Vagina (tissue), 2 donors: ENCODE measurements around the gene CPT2. TPM values are rescaled to one million over a fixed set of nuclear protein-coding genes. Genes with fewer than 3 reads are reported as not detected.

Source experiments
- DNase-seq, 2 donors: peaks; one replicate each; pipeline ENCODE4 v3.0.0-alpha.2; 2017; ENCODE audit errors: extremely low spot score in 2 of 2
- H3K27ac ChIP-seq: fragments of 200-600 bp; sonication (generic); one replicate; pipeline ENCODE4 v1.5.1; 2019
- H3K27me3 ChIP-seq: fragments of 200-600 bp; sonication (generic); one replicate; pipeline ENCODE4 v1.5.1; 2019
- H3K36me3 ChIP-seq, 2 donors: fragments of 200-600 bp; sonication (generic); one replicate each; pipeline ENCODE4 v1.5.1; 2017 to 2019
- H3K4me1 ChIP-seq: fragments of 200-600 bp; sonication (generic); one replicate; pipeline ENCODE4 v1.5.1; 2019
- H3K4me3 ChIP-seq, 2 donors: fragments of 200-600 bp; sonication (generic); 1 replicate in 1 of 2; 2 replicates in 1 of 2; pipeline ENCODE4 v1.5.1; 2016 to 2019
- H3K9me3 ChIP-seq: fragments of 200-600 bp; sonication (generic); one replicate; pipeline ENCODE4 v1.5.1; 2019
- POLR2A ChIP-seq, 2 donors: fragments of 450-650 bp; IDR thresholded peaks; one replicate each; pipeline ENCODE4 v1.6.1; 2017; ENCODE audit warnings: antibody characterized with exemption in 2 of 2, mild to moderate bottlenecking in 2 of 2, moderate library complexity in 2 of 2
- POLR2AphosphoS5 ChIP-seq, 2 donors: sonication (generic); formaldehyde crosslinking; IDR thresholded peaks; one replicate each; pipeline ENCODE4 v1.9.0; 2017; ENCODE audit warnings: antibody characterized with exemption in 2 of 2, mild to moderate bottlenecking in 2 of 2, low read depth in 1 of 2; ENCODE audit not compliant: insufficient read depth in 1 of 2
- intact Hi-C: fragments of 100-400 bp; cut with DNase I; formaldehyde crosslinking; loops from one replicate; pipeline ENCODE4 v1.15.1; 2023
- total RNA-seq: library from RNA; depleted of rRNA; stranded (reverse); fragments of >200 nt; gene quantifications from one replicate; pipeline ENCODE4 v1.2.3, GENCODE V29; 2016
- TF ChIP-seq, protein P1 (sequence below), 3 experiments: fragments of 450-650 bp in 2 of 3; fragments of 200-600 bp in 1 of 3; sonication (generic) in 1 of 3; IDR thresholded peaks; one replicate each; pipeline ENCODE4 v1.5.1; 2017 to 2019; ENCODE audit warnings: antibody characterized with exemption in 3 of 3, mild to moderate bottlenecking in 2 of 3, moderate library complexity in 2 of 3

CPT2 gene
- total RNA-seq, result 16.7 TPM

DNA sequence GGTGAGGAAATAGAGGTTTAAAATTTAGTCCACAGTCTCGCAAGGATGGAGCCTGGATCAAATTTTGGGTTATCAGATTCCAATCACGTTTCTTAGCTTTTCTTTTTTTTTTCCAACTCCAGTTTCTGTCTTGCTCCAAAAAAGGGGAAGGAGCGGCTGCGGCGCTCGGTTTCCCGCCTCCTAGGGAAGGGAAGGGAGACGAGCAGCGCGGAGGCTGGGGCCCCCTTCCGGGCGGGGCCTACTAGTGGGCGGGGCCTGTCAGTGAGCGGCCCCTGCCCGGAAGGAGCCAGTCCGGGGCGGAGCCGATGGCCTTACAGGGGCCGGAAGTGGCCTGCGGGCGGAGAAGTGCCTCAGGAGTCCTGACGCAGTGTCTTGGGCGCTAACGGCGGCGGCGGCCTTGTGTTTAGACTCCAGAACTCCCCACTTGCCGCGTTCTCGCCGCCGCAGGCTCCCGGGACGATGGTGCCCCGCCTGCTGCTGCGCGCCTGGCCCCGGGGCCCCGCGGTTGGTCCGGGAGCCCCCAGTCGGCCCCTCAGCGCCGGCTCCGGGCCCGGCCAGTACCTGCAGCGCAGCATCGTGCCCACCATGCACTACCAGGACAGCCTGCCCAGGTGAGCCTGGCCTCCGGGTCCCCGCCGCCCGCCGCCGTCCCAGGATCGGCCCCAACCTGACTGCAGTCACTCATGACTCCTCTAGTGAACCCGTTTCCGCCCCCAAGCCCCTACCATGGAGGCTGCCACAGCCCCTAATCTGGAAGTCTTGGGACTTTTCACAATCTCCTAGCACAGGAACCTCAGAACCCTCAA lies at the start of gene CPT2:
Gene CPT2, plus strand, starts transcription at position 340 of the 806 bp plus-strand sequence. Its CDS starts 120 bp downstream, at position 460.
- peak within 1 kb of the TSS; percentile 99 for H3K27ac ChIP-seq
- H3K4me3 ChIP-seq, result peak within 1 kb of the TSS; percentile 95 to 100
- no peaks in the 10 kb centered on the region for H3K27me3 ChIP-seq
- no peak for DNase-seq
- peaks cover 0 to 10% of the 10 kb centered on the region in 2 donors for H3K36me3 ChIP-seq
- intact Hi-C loops, result loop anchor here (5.0 kb wide), 1 partner anchor 1319 kb away; the partner anchor contains the start of gene NRDC
- no peaks in the 10 kb centered on the region for H3K9me3 ChIP-seq
- TF ChIP-seq POLR2A (IDR thresholded peaks at IDR 0.05), result peak; percentile 86 to 97
- TF ChIP-seq, protein P1, sequence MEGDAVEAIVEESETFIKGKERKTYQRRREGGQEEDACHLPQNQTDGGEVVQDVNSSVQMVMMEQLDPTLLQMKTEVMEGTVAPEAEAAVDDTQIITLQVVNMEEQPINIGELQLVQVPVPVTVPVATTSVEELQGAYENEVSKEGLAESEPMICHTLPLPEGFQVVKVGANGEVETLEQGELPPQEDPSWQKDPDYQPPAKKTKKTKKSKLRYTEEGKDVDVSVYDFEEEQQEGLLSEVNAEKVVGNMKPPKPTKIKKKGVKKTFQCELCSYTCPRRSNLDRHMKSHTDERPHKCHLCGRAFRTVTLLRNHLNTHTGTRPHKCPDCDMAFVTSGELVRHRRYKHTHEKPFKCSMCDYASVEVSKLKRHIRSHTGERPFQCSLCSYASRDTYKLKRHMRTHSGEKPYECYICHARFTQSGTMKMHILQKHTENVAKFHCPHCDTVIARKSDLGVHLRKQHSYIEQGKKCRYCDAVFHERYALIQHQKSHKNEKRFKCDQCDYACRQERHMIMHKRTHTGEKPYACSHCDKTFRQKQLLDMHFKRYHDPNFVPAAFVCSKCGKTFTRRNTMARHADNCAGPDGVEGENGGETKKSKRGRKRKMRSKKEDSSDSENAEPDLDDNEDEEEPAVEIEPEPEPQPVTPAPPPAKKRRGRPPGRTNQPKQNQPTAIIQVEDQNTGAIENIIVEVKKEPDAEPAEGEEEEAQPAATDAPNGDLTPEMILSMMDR (IDR thresholded peaks at IDR 0.05), result no peak
- TF ChIP-seq POLR2AphosphoS5 (IDR thresholded peaks at IDR 0.05; ENCODE audit: insufficient read depth in 1 of 2, low read depth in 1 of 2), result peak; percentile 88 to 96
- H3K4me1 ChIP-seq, result peaks cover 40% of the 10 kb centered on the region

DNA sequence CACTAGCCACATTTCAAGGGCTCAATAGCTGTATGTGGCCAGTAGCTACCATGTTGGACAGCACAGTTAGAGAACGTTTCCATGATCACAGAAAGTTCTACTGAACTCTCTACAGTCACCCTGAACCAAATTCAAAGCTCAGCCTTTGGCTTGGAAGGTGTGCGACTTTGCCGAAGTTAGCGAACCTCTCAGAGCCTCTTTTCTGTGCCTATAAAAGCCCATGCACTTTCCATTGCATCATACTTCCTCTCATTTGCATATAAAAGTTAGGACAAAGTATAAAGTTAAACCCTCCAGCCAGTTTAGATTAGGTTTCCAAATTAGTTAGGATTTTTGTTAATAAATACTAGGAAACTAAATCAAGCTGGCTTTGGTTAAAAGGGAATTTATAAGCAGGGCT lies 49.5 kb upstream of the CPT2 start:
- peaks cover 16% of the 10 kb centered on the region for H3K4me1 ChIP-seq
- intact Hi-C loops, result no loop called here
- H3K36me3 ChIP-seq, result no peaks in the 10 kb centered on the region
- peak overlapping the region; percentile 72 for H3K27ac ChIP-seq
- H3K27me3 ChIP-seq, result no peaks in the 10 kb centered on the region
- H3K9me3 ChIP-seq, result no peaks in the 10 kb centered on the region
- H3K4me3 ChIP-seq, result no peak overlapping the region
- TF ChIP-seq, protein P1 (IDR thresholded peaks at IDR 0.05), result no peak
- TF ChIP-seq POLR2A (IDR thresholded peaks at IDR 0.05) (no peak), POLR2AphosphoS5 (IDR thresholded peaks at IDR 0.05; ENCODE audit: insufficient read depth in 1 of 2, low read depth in 1 of 2) (no peak)
- DNase-seq, result no peak

DNA sequence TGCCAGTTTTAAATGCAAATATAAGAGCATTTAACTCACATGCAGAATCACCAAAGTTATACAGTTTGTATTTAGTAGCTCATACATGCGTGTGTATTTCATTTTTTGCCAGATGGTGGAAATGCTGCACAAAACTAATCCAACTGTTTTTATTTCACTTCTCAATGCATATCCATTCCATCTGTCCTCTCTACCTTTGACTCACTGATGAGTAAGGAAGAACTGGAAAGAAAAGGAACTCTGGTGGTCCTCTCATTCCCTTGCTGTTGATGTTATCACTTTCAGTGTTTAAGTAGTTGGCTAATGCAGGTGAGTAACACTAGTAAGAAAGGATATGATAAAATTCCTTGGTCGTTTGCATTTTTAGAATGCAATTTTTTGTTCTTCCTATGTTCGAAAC lies 48.5 kb upstream of the CPT2 start:
- no peak overlapping the region for H3K27ac ChIP-seq
- no peaks in the 10 kb centered on the region for H3K27me3 ChIP-seq
- H3K4me3 ChIP-seq, result no peak overlapping the region
- H3K4me1 ChIP-seq, result peaks cover 16% of the 10 kb centered on the region
- intact Hi-C loops, result no loop called here
- no peaks in the 10 kb centered on the region for H3K36me3 ChIP-seq
- H3K9me3 ChIP-seq, result no peaks in the 10 kb centered on the region
- DNase-seq, result no peak
- no peak for TF ChIP-seq POLR2A (IDR thresholded peaks at IDR 0.05)
- no peak for TF ChIP-seq POLR2AphosphoS5 (IDR thresholded peaks at IDR 0.05; ENCODE audit: insufficient read depth in 1 of 2, low read depth in 1 of 2)
- TF ChIP-seq, protein P1 (IDR thresholded peaks at IDR 0.05), result no peak

DNA sequence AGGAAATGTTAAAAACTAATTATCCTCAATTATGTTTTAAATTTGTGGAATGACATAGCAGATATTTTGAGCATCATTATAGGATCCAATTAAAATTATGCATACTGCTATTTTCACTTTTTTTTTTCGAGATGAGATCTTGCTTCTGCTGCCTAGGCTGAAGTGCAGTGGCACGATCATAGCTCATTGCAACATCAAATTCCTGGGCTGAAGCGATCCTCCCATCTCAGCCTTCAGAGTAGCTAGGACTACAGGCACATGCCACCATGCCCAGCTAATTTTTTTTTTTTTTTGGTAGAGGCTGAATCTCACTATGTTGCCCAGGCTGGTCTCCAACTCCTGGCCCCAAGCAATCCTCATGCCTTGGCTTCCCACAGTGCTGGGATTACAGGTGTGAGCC lies 42.9 kb upstream of the CPT2 start:
- Histone ChIP-seq H3K36me3 (no peaks in the 10 kb centered on the region), H3K27ac (no peak overlapping the region), H3K27me3 (no peaks in the 10 kb centered on the region), H3K4me3 (no peak overlapping the region), H3K4me1 (no peaks in the 10 kb centered on the region), H3K9me3 (no peaks in the 10 kb centered on the region)
- TF ChIP-seq, protein P1 (IDR thresholded peaks at IDR 0.05), result no peak
- TF ChIP-seq POLR2A (IDR thresholded peaks at IDR 0.05), result no peak
- no peak for TF ChIP-seq POLR2AphosphoS5 (IDR thresholded peaks at IDR 0.05; ENCODE audit: insufficient read depth in 1 of 2, low read depth in 1 of 2)
- no peak for DNase-seq
- intact Hi-C loops, result no loop called here

DNA sequence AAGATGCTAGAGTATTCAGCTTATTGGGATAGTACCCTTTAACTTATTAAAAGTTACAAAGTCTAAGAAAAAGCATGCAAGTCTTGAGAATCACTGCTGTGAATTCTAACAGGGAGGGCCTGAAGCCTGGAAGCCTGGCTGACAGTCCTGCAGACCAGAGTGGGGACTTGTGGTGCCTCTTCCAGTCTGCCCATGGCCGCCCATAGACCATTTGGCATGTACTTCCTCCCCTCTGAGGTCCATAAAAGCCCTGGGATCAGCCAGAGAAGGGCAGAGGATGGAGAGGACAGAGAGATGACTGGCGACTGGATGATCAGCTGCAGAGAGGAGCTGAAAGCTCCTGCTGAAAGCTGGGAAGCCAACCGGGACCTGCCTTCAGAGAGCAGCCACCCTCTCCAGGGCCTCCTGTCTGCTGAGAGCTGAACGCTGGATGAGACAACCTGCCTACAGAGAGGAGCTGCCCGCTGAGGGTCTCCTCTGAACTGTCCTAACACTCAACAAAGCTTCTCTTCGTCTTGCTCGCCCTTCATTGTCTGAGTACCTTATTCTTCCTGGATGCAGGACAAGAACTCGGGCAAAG lies 41.7 kb upstream of the CPT2 start:
- TF ChIP-seq, protein P1 (IDR thresholded peaks at IDR 0.05), result no peak
- TF ChIP-seq POLR2AphosphoS5 (IDR thresholded peaks at IDR 0.05; ENCODE audit: insufficient read depth in 1 of 2, low read depth in 1 of 2), result no peak
- TF ChIP-seq POLR2A (IDR thresholded peaks at IDR 0.05), result no peak
- Histone ChIP-seq H3K9me3 (no peaks in the 10 kb centered on the region), H3K27ac (no peak overlapping the region), H3K4me3 (no peak overlapping the region), H3K4me1 (no peaks in the 10 kb centered on the region), H3K27me3 (no peaks in the 10 kb centered on the region), H3K36me3 (no peaks in the 10 kb centered on the region)
- no peak for DNase-seq
- intact Hi-C loops, result no loop called here
